Astrocyte of the spinal cord (primary cell): ENCODE data around the gene CKS1B.
A peak's percentile ranks its signal among the peaks of the same experiment; 100 is the strongest.

ENCODE experiments used
- DNase-seq: peaks from one replicate; pipeline ENCODE4 v3.0.0; 2011; ENCODE audit warnings: low read depth, low spot score
- H3K4me3 ChIP-seq: 2 replicates; pipeline ENCODE4 v1.5.1; 2011; ENCODE audit warnings: low read depth, mild to moderate bottlenecking, low read length, moderate library complexity
- CTCF ChIP-seq: IDR thresholded peaks from 2 replicates; pipeline ENCODE4 v1.5.1; 2012; ENCODE audit warnings: low read depth, mild to moderate bottlenecking, low read length, inconsistent platforms
- in situ Hi-C: cut with HindIII; loops from 2 replicates; pipeline ENCODE4 v1.10.0; 2017; ENCODE audit warnings: low sequenced_read_pairs

CKS1B gene

GRCh38 chr1:154948079-154948478 lies 26.4 kb upstream of the CKS1B start:
- in situ Hi-C loops, result no loop called here
- no peak overlapping the region for H3K4me3 ChIP-seq
- DNase-seq, result no peak
- no peak for TF ChIP-seq CTCF

- DNase-seq, result no peak
- no peak for TF ChIP-seq CTCF
- H3K4me3 ChIP-seq, result no peak overlapping the region
- in situ Hi-C loops, result no loop called here
These were observed 22.4 kb upstream of the CKS1B start for GRCh38 chr1:154951901-154952657.

GRCh38 chr1:154952664-154953063 lies 21.8 kb upstream of the CKS1B start:
- no peak overlapping the region for H3K4me3 ChIP-seq
- in situ Hi-C loops, result no loop called here
- TF ChIP-seq CTCF, result no peak
- no peak for DNase-seq

- no peak for TF ChIP-seq CTCF
- DNase-seq, result no peak
- no peak overlapping the region for H3K4me3 ChIP-seq
- in situ Hi-C loops, result no loop called here
These were observed 20.9 kb upstream of the CKS1B start for GRCh38 chr1:154953611-154954038.

- H3K4me3 ChIP-seq, result no peak overlapping the region
- TF ChIP-seq CTCF, result no peak
- DNase-seq, result no peak
- in situ Hi-C loops, result no loop called here
These were observed 19.9 kb upstream of the CKS1B start for GRCh38 chr1:154954541-154954940.

GRCh38 chr1:154955039-154955717 lies 19.3 kb upstream of the CKS1B start:
- in situ Hi-C loops, result no loop called here

More at GRCh38 chr1:154955039-154955717, 19.3 kb upstream of the CKS1B start:
- DNase-seq, result peak; percentile 80
- peak overlapping the region; percentile 52 for H3K4me3 ChIP-seq
- no peak for TF ChIP-seq CTCF
